NOMO-1 (cell line): ENCODE data around the gene DYNC2H1.

Experiments used
- DNase-seq, 2 experiments: peaks; one replicate each; lab custom pipeline; 2025; ENCODE audit not compliant: unreplicated experiment in 2 of 2; lab: John Stamatoyannopoulos, UW

Gene DYNC2H1

GRCh38 chr11:103436131-103436770 lies 327.0 kb downstream of the DYNC2H1 start:
- no peak for DNase-seq

- no peak for DNase-seq
Observed at GRCh38 chr11:103441021-103441420, 331.8 kb downstream of the DYNC2H1 start.

GRCh38 chr11:103448966-103449365 lies 339.7 kb downstream of the DYNC2H1 start:
- no peak for DNase-seq

GRCh38 chr11:103450241-103450640 lies 341.0 kb downstream of the DYNC2H1 start:
- no peak for DNase-seq

- DNase-seq = no peak
Observed at GRCh38 chr11:103453126-103453525, 343.9 kb downstream of the DYNC2H1 start.

GRCh38 chr11:103453915-103454709 lies 344.9 kb downstream of the DYNC2H1 start:
- peak in 1 of 2 experiments; percentile 16 for DNase-seq

GRCh38 chr11:103464420-103464819 lies 355.2 kb downstream of the DYNC2H1 start:
- no peak for DNase-seq

GRCh38 chr11:103465555-103466140 lies 356.4 kb downstream of the DYNC2H1 start:
- no peak for DNase-seq

GRCh38 chr11:103471546-103471945 lies 362.3 kb downstream of the DYNC2H1 start:
- DNase-seq = no peak

GRCh38 chr11:103476874-103477273 lies 367.6 kb downstream of the DYNC2H1 start:
- no peak for DNase-seq

GRCh38 chr11:103480421-103480820 lies 371.2 kb downstream of the DYNC2H1 start:
- DNase-seq = no peak

- DNase-seq = no peak
Observed at GRCh38 chr11:103483996-103484395, 374.8 kb downstream of the DYNC2H1 start.

GRCh38 chr11:103484545-103484944 lies 375.3 kb downstream of the DYNC2H1 start:
- no peak for DNase-seq

- no peak for DNase-seq
Observed at GRCh38 chr11:103486604-103487003, 377.4 kb downstream of the DYNC2H1 start.

GRCh38 chr11:103487113-103487512 lies 377.9 kb downstream of the DYNC2H1 start:
- no peak for DNase-seq

- peak; percentile 5 to 42 for DNase-seq
Observed at GRCh38 chr11:103488031-103488461, 378.8 kb downstream of the DYNC2H1 start.

- no peak for DNase-seq
Observed at GRCh38 chr11:103488579-103488978, 379.4 kb downstream of the DYNC2H1 start.

- DNase-seq = no peak
Observed at GRCh38 chr11:103491777-103492176, 382.6 kb downstream of the DYNC2H1 start.

GRCh38 chr11:103494491-103494890 lies 385.3 kb downstream of the DYNC2H1 start:
- no peak for DNase-seq

- DNase-seq = no peak
Observed at GRCh38 chr11:103497268-103497667, 388.0 kb downstream of the DYNC2H1 start.

GRCh38 chr11:103499710-103500340 lies 390.6 kb downstream of the DYNC2H1 start:
- no peak for DNase-seq
